Measurements from ENCODE around the gene FCRLB. TPM values are rescaled to one million over a fixed set of nuclear protein-coding genes. Genes with fewer than 3 reads are reported as not detected.

The FCRLB gene
- total and polyA plus RNA-seq, 2 of the 13 experiments (the other 11 are each of a cell fraction or from before 2014, with no cell fraction given): 0.08 to 0.11 TPM

DNA sequence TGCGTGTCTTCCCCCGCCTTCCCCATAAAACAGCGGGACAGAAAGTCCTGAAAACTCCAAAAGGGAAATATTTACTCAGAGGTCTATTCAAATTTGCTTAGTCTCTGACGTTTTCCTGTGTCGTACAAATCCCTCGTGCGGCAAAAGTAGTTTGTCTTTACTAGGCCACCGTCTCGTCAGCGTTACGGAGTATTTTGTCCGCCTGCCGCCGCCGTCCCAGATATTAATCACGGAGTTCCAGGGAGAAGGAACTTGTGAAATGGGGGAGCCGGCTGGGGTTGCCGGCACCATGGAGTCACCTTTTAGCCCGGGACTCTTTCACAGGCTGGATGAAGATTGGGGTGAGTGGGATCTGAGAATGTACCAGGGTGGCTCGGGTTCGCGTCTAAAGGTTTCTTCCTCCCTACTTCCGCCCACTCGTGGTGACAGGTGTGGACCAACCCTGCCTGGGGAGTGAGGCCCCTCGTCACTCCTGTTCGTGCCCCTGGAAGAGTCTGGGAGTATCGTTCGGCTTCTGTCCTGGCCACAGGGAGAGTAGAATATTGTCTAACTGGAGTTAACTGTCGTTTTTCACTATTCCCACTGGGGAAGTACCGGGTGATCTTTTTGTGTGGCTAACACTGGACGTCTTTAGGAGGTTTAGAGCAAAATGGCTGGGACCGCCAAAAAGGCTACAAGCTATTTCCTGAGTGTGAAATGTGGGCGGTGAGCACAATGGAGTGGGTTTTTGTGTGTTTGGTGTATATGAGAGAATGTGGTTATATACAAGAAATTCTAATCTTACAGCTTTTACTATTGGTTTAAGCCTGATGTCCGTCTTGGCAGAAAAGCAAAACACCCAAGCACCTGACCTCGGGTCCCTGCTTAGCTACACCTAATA, 45.0 kb downstream of the FCRLB start, which contains the start of gene ATF6 (continued):
- TF ChIP-seq, protein P1, sequence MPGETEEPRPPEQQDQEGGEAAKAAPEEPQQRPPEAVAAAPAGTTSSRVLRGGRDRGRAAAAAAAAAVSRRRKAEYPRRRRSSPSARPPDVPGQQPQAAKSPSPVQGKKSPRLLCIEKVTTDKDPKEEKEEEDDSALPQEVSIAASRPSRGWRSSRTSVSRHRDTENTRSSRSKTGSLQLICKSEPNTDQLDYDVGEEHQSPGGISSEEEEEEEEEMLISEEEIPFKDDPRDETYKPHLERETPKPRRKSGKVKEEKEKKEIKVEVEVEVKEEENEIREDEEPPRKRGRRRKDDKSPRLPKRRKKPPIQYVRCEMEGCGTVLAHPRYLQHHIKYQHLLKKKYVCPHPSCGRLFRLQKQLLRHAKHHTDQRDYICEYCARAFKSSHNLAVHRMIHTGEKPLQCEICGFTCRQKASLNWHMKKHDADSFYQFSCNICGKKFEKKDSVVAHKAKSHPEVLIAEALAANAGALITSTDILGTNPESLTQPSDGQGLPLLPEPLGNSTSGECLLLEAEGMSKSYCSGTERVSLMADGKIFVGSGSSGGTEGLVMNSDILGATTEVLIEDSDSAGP (CRISPR knock-in tag; IDR thresholded peaks at IDR 0.05; ENCODE audit: borderline replicate concordance): peak; percentile 46; the same call in 1 of the 2 replicates
- peak; percentile 66 for TF ChIP-seq TEAD3 (CRISPR knock-in tag; optimal IDR thresholded peaks at IDR 0.05; ENCODE audit: borderline replicate concordance)
- TF ChIP-seq KDM4B (CRISPR knock-in tag; IDR thresholded peaks at IDR 0.05): no peak
- peak; percentile 56 for TF ChIP-seq CCAR2 (optimal IDR thresholded peaks at IDR 0.05; ENCODE audit: low read depth, low read length)
- TF ChIP-seq, protein P2, sequence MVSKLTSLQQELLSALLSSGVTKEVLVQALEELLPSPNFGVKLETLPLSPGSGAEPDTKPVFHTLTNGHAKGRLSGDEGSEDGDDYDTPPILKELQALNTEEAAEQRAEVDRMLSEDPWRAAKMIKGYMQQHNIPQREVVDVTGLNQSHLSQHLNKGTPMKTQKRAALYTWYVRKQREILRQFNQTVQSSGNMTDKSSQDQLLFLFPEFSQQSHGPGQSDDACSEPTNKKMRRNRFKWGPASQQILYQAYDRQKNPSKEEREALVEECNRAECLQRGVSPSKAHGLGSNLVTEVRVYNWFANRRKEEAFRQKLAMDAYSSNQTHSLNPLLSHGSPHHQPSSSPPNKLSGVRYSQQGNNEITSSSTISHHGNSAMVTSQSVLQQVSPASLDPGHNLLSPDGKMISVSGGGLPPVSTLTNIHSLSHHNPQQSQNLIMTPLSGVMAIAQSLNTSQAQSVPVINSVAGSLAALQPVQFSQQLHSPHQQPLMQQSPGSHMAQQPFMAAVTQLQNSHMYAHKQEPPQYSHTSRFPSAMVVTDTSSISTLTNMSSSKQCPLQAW (CRISPR knock-in tag; IDR thresholded peaks at IDR 0.05): peak; percentile 68; the same call in 1 of the 2 replicates
- no peak for TF ChIP-seq GLI4 (CRISPR knock-in tag; IDR thresholded peaks at IDR 0.05; ENCODE audit: borderline replicate concordance)
- TF ChIP-seq, protein P3, sequence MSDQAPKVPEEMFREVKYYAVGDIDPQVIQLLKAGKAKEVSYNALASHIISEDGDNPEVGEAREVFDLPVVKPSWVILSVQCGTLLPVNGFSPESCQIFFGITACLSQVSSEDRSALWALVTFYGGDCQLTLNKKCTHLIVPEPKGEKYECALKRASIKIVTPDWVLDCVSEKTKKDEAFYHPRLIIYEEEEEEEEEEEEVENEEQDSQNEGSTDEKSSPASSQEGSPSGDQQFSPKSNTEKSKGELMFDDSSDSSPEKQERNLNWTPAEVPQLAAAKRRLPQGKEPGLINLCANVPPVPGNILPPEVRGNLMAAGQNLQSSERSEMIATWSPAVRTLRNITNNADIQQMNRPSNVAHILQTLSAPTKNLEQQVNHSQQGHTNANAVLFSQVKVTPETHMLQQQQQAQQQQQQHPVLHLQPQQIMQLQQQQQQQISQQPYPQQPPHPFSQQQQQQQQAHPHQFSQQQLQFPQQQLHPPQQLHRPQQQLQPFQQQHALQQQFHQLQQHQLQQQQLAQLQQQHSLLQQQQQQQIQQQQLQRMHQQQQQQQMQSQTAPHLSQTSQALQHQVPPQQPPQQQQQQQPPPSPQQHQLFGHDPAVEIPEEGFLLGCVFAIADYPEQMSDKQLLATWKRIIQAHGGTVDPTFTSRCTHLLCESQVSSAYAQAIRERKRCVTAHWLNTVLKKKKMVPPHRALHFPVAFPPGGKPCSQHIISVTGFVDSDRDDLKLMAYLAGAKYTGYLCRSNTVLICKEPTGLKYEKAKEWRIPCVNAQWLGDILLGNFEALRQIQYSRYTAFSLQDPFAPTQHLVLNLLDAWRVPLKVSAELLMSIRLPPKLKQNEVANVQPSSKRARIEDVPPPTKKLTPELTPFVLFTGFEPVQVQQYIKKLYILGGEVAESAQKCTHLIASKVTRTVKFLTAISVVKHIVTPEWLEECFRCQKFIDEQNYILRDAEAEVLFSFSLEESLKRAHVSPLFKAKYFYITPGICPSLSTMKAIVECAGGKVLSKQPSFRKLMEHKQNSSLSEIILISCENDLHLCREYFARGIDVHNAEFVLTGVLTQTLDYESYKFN (CRISPR knock-in tag; conservative IDR thresholded peaks at IDR 0.05): peak; percentile 78
- TF ChIP-seq, protein P4, sequence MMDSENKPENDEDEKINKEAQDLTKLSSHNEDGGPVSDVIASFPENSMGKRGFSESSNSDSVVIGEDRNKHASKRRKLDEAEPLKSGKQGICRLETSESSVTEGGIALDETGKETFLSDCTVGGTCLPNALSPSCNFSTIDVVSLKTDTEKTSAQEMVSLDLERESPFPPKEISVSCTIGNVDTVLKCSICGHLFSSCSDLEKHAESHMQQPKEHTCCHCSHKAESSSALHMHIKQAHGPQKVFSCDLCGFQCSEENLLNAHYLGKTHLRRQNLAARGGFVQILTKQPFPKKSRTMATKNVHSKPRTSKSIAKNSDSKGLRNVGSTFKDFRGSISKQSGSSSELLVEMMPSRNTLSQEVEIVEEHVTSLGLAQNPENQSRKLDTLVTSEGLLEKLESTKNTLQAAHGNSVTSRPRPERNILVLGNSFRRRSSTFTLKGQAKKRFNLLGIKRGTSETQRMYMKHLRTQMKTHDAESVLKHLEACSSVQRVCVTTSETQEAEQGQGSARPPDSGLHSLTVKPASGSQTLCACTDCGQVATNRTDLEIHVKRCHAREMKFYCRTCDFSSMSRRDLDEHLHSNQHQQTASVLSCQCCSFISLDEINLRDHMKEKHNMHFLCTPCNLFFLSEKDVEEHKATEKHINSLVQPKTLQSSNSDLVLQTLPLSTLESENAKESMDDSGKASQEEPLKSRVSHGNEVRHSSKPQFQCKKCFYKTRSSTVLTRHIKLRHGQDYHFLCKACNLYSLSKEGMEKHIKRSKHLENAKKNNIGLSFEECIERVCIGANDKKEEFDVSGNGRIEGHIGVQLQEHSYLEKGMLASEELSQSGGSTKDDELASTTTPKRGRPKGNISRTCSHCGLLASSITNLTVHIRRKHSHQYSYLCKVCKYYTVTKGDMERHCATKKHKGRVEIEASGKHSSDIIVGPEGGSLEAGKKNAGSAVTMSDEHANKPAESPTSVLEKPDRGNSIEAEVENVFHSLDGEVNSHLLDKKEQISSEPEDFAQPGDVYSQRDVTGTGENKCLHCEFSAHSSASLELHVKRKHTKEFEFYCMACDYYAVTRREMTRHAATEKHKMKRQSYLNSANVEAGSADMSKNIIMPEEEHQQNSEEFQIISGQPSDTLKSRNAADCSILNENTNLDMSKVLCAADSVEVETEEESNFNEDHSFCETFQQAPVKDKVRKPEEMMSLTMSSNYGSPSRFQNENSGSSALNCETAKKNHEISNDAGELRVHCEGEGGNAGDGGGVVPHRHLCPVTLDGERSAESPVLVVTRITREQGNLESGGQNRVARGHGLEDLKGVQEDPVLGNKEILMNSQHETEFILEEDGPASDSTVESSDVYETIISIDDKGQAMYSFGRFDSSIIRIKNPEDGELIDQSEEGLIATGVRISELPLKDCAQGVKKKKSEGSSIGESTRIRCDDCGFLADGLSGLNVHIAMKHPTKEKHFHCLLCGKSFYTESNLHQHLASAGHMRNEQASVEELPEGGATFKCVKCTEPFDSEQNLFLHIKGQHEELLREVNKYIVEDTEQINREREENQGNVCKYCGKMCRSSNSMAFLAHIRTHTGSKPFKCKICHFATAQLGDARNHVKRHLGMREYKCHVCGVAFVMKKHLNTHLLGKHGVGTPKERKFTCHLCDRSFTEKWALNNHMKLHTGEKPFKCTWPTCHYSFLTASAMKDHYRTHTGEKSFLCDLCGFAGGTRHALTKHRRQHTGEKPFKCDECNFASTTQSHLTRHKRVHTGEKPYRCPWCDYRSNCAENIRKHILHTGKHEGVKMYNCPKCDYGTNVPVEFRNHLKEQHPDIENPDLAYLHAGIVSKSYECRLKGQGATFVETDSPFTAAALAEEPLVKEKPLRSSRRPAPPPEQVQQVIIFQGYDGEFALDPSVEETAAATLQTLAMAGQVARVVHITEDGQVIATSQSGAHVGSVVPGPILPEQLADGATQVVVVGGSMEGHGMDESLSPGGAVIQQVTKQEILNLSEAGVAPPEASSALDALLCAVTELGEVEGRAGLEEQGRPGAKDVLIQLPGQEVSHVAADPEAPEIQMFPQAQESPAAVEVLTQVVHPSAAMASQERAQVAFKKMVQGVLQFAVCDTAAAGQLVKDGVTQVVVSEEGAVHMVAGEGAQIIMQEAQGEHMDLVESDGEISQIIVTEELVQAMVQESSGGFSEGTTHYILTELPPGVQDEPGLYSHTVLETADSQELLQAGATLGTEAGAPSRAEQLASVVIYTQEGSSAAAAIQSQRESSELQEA (CRISPR knock-in tag; IDR thresholded peaks at IDR 0.05; ENCODE audit: not compliant biosample characterization): no peak
- TF ChIP-seq XBP1 (CRISPR knock-in tag; IDR thresholded peaks at IDR 0.05): no peak
- TF ChIP-seq CREM (IDR thresholded peaks at IDR 0.05): peak; percentile 96
- peak; percentile 50; the same call in 1 of the 2 replicates for TF ChIP-seq CREM (CRISPR knock-in tag; IDR thresholded peaks at IDR 0.05)
- TF ChIP-seq IRX3 (CRISPR knock-in tag; IDR thresholded peaks at IDR 0.05; ENCODE audit: borderline replicate concordance, low read depth): 0 out of 2 replicates have a peak, but pooled peaks have one; percentile 14

Data from HepG2 (cell line).